GM12892 (cell line): ENCODE results near the gene CDC14B.

ENCODE experiments used
- POLR2AphosphoS5 ChIP-seq: IDR thresholded peaks from 2 replicates; pipeline ENCODE4 v1.6.1; 2011; ENCODE audit warnings: low read depth, low read length, control low read depth
- TAF1 ChIP-seq: IDR thresholded peaks from 2 replicates; pipeline ENCODE4 v1.6.1; 2011; ENCODE audit warnings: low read depth, mild to moderate bottlenecking, control low read depth, low read length, borderline replicate concordance

- TF ChIP-seq POLR2AphosphoS5 (no peak), TAF1 (no peak)
Observed at GRCh38 chr9:96605328-96605727, 14.3 kb downstream of the CDC14B start.
